Upper lobe of left lung (tissue), 6 donors: Measurements from ENCODE around the gene CD27. TPM values are rescaled to one million over a fixed set of nuclear protein-coding genes. Genes with fewer than 3 reads are reported as not detected.
A peak's percentile ranks its signal among the peaks of the same experiment; 100 is the strongest.

Source experiments
- ATAC-seq, 2 donors: fragments of 200-7000 bp; cut with Tn5 transposase; one replicate each; pipeline ENCODE4 v1.9.1; 2022; ENCODE audit warnings: mild to moderate bottlenecking in 2 of 2, moderate library complexity in 2 of 2; ENCODE audit not compliant: low FRiP score in 2 of 2
- DNase-seq, 2 donors: peaks; one replicate each; pipeline ENCODE4 v3.0.0-alpha.2; 2019 to 2020
- H3K27ac ChIP-seq, 4 donors: fragments of 200-600 bp; sonication (generic); one replicate each; pipeline ENCODE4 v1.5.1; 2016 to 2019
- H3K27me3 ChIP-seq, 4 donors: fragments of 200-600 bp; sonication (generic); one replicate each; pipeline ENCODE4 v1.5.1; 2017 to 2019
- H3K36me3 ChIP-seq, 4 donors: fragments of 200-600 bp; sonication (generic); one replicate each; pipeline ENCODE4 v1.5.1; 2016 to 2019
- H3K4me1 ChIP-seq, 4 donors: fragments of 200-600 bp; sonication (generic); one replicate each; pipeline ENCODE4 v1.5.1; 2018 to 2019
- H3K4me3 ChIP-seq, 4 donors: fragments of 200-600 bp; sonication (generic); one replicate each; pipeline ENCODE4 v1.5.1; 2017 to 2019; ENCODE audit warnings: mild to moderate bottlenecking in 2 of 4, moderate library complexity in 1 of 4
- H3K9me3 ChIP-seq, 4 donors: fragments of 200-600 bp; sonication (generic); one replicate each; pipeline ENCODE4 v1.5.1; 2018 to 2019
- CTCF ChIP-seq, 6 experiments: fragments of 450-650 bp in 4 of 6; fragments of 200-600 bp in 2 of 6; sonication (generic) in 2 of 6; IDR thresholded peaks; one replicate each; pipeline ENCODE4 v1.5.1; 2016 to 2019; ENCODE audit warnings: antibody characterized with exemption in 6 of 6
- EP300 ChIP-seq, 4 donors: sonication (generic); formaldehyde crosslinking; IDR thresholded peaks; one replicate each; pipeline ENCODE4 v1.5.1; 2017; ENCODE audit warnings: antibody characterized with exemption in 4 of 4, control low read depth in 2 of 4
- POLR2A ChIP-seq, 4 donors: fragments of 450-650 bp; IDR thresholded peaks; one replicate each; pipeline ENCODE4 v1.5.1; 2016 to 2017; ENCODE audit warnings: antibody characterized with exemption in 4 of 4, mild to moderate bottlenecking in 2 of 4
- POLR2AphosphoS5 ChIP-seq, 2 donors: sonication (generic); formaldehyde crosslinking; IDR thresholded peaks; one replicate each; pipeline ENCODE4 v1.5.1; 2017; ENCODE audit warnings: antibody characterized with exemption in 2 of 2
- WGBS, 2 donors: methylation state at CpG; one replicate each; pipeline ENCODE4 v1.1.5; 2017 to 2018; 5-methylcytosine and 5-hydroxymethylcytosine counted together
- total RNA-seq, 6 donors: library from RNA; depleted of rRNA in 4 of 6; stranded (reverse); fragments of >200 nt in 4 of 6; gene quantifications; one replicate each; pipeline versions ENCODE4 v1.1.0 to v1.2.1, GENCODE V29; 2016 to 2021
- donor health status: DM: no; HTN: no; CAD: no; lungs with moderate emphysema.
- donor health status: DM: no; HTN: yes; CAD: no; lungs with severe emphysema.

CD27 gene
- total RNA-seq, 6 donors from 2014 or later: 1.0 to 8.8 (median 3.3) TPM; not detected in 1

GRCh38 chr12:6457220-6457945 is 12.6 kb downstream of the CD27 start:
- DNase-seq: no peak
- Histone ChIP-seq H3K4me1 (peaks cover 20 to 36% (median 28%) of the 10 kb centered on the region in 4 donors), H3K4me3 (no peak overlapping the region), H3K36me3 (peaks cover 20 to 85% (median 50%) of the 10 kb centered on the region in 4 donors), H3K9me3 (no peaks in the 10 kb centered on the region), H3K27ac (no peak overlapping the region), H3K27me3 (no peaks in the 10 kb centered on the region)
- TF ChIP-seq POLR2AphosphoS5 (IDR thresholded peaks at IDR 0.05) (no peak), CTCF (IDR thresholded peaks at IDR 0.05) (no peak), POLR2A (IDR thresholded peaks at IDR 0.05) (no peak), EP300 (IDR thresholded peaks at IDR 0.05) (no peak)
- no peak for ATAC-seq
- 86 to 92% methylated on average over 8 to 12 of the region's 12 CpGs for WGBS, 2 donors

- Histone ChIP-seq H3K4me1 (peaks cover 18 to 36% (median 27%) of the 10 kb centered on the region in 4 donors), H3K36me3 (peaks cover 20 to 94% (median 60%) of the 10 kb centered on the region in 4 donors), H3K9me3 (no peaks in the 10 kb centered on the region), H3K27ac (no peak overlapping the region), H3K27me3 (no peaks in the 10 kb centered on the region), H3K4me3 (no peak overlapping the region)
- TF ChIP-seq POLR2AphosphoS5 (IDR thresholded peaks at IDR 0.05) (no peak), CTCF (IDR thresholded peaks at IDR 0.05) (no peak), POLR2A (IDR thresholded peaks at IDR 0.05) (no peak), EP300 (IDR thresholded peaks at IDR 0.05) (no peak)
- DNase-seq (no peak), ATAC-seq (no peak)
- WGBS, 2 donors: 91 to 94% methylated on average over 14 of the region's 14 CpGs
Observed at GRCh38 chr12:6458281-6459003, 13.7 kb downstream of the CD27 start.

- no peak for ATAC-seq
- no peak for TF ChIP-seq POLR2AphosphoS5 (IDR thresholded peaks at IDR 0.05)
- TF ChIP-seq EP300 (IDR thresholded peaks at IDR 0.05): no peak
- no peak for TF ChIP-seq POLR2A (IDR thresholded peaks at IDR 0.05)
- TF ChIP-seq CTCF (IDR thresholded peaks at IDR 0.05): no peak
- H3K36me3 ChIP-seq: peaks cover 20 to 95% (median 65%) of the 10 kb centered on the region in 4 donors
- DNase-seq: no peak
- no peaks in the 10 kb centered on the region for H3K27me3 ChIP-seq
- no peaks in the 10 kb centered on the region for H3K9me3 ChIP-seq
- WGBS, 2 donors: 100% methylated on average over 2 of the region's 2 CpGs
- peaks cover 17 to 39% (median 29%) of the 10 kb centered on the region in 4 donors for H3K4me1 ChIP-seq
- H3K4me3 ChIP-seq: no peak overlapping the region
- no peak overlapping the region for H3K27ac ChIP-seq
Observed at GRCh38 chr12:6459004-6459337, 14.2 kb downstream of the CD27 start.

- Histone ChIP-seq H3K27ac (peak overlapping the region; percentile 45 to 79 (median 74)), H3K9me3 (no peaks in the 10 kb centered on the region), H3K36me3 (peaks cover 20 to 96% (median 71%) of the 10 kb centered on the region in 4 donors), H3K27me3 (no peaks in the 10 kb centered on the region), H3K4me1 (peaks cover 17 to 49% (median 30%) of the 10 kb centered on the region in 4 donors), H3K4me3 (no peak overlapping the region)
- TF ChIP-seq EP300 (IDR thresholded peaks at IDR 0.05) (no peak), POLR2A (IDR thresholded peaks at IDR 0.05) (peak in 1 of 4 donors; percentile 4), CTCF (IDR thresholded peaks at IDR 0.05) (no peak), POLR2AphosphoS5 (IDR thresholded peaks at IDR 0.05) (no peak)
- DNase-seq (no peak), ATAC-seq (no peak)
- 76 to 83% methylated on average over 9 to 10 of the region's 10 CpGs for WGBS, 2 donors
Observed at GRCh38 chr12:6460751-6461371, 16.1 kb downstream of the CD27 start.
